HG02973 (cell line): ENCODE data around the gene EOMES.
"Not testable (repeated sequence)": the region's sequence is repeated elsewhere in the genome, so short reads cannot be mapped to it uniquely, and the experiment has no call there.

ENCODE experiments used
- ATAC-seq: cut with Tn5 transposase; IDR thresholded peaks from one replicate; pipeline ENCODE4 v1.9.1; 2021; ENCODE audit warnings: moderate library complexity; ENCODE audit not compliant: unreplicated experiment

Gene EOMES

DNA sequence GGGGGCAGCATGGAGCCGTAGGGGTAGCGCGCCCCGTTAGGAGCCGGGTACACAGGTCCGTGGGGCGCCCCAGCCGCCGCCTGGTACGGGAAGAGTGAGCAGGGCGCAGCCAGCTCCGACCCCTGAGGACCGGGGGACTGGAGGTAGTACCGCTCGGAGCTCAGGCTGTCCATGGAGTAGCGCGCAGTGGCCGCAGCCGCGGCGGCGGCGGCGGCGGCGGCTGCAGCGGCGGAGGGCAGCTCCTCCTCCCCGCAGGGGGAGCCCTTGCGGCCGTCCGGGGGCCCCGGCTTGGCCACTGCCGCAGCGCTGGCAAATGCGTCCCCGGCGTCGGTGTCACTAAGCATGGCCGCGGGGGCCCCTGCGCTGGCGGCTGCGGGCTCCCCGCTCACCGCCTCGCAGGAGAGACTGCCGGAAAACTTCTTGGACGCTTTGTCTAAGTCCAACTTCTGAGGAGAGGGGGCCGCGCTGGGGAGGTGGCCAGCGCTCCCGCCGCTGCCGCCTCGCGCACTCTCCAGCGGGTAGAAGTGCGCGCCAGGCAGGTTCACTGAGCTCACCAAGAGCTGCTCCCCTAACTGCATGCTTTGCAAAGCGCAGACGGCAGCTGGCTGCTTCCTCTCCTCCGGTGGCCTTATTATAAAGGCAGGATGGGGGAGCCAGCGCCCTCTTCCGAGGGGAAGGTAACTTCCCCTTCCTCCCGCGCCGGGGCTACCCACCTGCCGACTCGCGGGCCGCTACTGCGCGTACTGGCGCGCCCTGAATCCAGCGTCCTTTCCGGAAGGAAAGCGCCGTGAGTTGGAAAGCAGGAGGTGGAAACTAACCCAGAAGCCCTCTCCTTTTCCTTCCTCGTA is at the start of gene EOMES:
TSS of gene EOMES (minus strand) at position 607 of the 848 bp plus-strand sequence. CDS start at position 578, 29 bp downstream.
- ATAC-seq: peak; percentile 45

DNA sequence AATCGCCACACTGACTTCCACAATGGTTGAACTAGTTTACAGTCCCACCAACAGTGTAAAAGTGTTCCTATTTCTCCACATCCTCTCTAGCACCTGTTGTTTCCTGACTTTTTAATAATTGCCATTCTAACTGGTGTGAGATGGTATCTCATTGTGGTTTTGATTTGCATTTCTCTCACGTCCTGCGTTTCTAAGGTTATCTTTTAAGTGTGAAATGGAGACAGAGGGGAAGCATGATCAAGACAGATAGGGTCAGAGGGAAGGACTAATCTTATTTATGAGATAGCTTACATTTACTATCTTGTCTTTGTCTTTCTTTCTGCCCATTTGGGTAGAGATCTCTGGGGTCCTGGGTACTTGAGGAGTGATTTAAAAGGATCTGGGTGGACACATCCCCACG is 48.3 kb upstream of the EOMES start:
- not testable (repeated sequence) for ATAC-seq

DNA sequence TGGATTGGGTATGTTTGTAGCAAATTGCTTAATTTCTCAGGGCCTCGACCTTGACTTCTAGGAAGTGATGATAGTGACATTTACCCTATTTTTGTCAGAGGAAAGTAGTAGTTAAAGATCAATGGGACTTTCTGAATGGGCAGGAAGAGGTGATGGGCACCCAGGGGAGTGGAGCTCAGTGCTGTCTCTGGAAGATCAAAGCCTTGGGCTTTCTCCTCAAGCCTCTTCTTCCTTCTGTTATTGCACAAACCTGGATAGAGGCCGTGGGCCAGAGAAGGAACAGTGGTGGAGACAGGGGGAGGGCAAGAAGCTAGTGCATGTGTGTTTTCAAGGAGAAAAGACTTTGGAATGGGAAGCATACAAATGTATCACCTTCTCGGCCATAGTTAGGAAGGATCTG is 44.9 kb upstream of the EOMES start:
- no peak for ATAC-seq

DNA sequence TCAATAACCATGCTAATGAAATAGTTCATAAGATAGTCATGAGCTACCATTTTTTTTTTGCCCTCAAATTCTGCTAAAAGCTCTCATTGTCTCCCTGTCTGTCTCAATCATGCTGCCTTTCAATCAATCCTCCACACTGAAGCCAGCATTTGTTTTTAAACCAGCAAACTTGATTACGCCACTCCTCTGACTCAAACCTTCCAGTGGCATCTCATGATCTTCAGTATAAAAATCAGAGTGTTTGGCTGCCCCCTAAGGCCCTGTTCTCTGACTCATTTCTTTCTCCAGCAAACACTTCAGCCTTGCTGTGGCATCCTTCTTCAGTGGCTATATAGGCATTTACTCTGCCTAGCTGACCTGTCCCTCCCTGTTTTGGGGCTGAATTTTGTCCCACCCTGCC is 36.0 kb upstream of the EOMES start:
- no peak for ATAC-seq

DNA sequence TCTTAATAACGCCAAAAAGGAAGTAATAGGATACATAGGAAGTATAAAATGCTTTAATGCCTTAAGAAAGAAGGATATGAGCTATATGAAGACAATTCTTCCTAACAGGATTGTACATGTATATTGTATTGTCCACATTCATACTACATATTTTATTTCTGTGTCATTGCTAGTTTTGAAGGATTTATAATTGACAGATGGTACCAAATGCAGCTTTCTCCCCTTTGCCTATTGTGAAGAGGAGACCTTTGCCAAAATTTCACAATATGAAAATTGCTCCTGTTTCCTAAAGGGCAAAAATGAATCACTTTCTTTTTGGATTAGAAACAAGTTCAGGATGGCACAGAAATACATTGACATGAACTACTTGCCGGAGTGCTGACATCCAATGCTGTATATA is 34.8 kb upstream of the EOMES start:
- ATAC-seq: no peak

DNA sequence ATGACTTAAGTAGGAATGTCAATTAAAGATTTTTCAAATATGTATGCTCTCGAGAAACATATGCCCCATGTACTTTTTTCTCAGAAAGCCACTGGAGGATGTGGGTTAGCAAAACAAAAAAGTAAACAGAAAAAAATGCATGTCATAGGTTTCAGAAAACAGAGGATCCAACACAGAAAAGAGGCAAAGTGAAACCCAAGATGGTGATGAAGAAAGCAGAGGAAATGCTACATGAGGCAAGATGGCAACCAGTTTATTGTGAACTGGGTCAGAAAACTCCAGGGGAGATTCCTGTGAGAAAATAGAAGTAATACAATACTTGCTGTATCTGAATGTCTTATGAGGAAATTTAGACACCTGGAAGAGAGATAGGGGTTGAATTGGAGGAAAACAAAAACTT is 30.8 kb upstream of the EOMES start:
- no peak for ATAC-seq

DNA sequence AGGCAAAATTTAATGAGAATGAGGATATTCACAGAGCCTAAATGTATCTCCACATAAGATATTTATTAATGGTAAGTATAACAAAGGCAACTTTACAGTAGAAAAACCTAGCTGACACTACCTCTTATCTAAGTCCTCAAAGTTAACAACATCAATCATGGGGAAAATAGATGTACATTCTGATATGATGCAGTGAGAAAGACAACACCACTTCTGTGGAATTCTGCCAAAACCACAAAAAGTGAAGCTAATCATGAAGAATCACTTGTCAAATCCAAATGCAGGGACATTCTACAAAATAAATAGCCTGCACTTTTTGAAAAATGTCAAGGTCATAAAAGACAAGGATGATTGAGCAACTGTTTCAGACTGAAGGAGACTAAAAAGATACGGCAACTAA is 27.5 kb upstream of the EOMES start:
- no peak for ATAC-seq

DNA sequence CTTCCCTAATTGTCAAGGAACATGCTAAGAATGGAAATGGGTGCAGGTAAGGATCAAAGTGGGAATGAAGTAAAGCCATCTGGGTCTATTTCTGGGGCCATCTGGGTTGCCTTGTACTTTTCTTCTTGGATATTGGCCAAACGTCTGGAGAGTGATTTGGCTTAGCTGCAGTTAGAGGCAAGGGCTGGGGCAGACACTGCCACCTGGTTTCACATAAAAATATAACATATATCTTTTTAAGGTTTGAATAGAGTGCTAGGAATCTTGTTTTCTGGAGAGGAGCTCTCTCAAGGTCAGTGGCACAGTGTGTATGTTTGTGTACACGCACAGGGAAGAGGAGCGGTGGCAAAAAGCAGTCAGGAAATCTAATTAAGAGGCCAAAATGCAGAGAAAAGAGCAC is 24.7 kb upstream of the EOMES start:
- no peak for ATAC-seq

DNA sequence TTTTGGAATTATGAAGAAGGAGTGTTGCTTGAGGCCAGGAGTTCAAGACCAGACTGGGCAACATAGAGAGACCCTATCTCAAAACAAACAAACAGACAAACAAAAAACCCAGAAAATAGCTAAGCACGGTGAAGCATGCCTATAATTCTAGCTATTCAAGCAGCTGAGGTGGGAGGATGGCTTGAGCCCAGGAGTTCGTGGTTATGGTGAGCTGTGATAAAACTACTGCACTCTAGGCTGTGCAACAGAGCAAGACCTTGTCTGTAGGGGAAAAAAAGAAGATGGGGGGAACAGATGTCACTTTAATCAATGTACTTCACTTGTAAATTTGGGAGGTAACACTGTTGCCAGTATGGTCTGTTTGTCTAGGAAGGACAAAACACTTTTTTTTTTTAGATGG is 18.7 kb upstream of the EOMES start:
- no peak for ATAC-seq

DNA sequence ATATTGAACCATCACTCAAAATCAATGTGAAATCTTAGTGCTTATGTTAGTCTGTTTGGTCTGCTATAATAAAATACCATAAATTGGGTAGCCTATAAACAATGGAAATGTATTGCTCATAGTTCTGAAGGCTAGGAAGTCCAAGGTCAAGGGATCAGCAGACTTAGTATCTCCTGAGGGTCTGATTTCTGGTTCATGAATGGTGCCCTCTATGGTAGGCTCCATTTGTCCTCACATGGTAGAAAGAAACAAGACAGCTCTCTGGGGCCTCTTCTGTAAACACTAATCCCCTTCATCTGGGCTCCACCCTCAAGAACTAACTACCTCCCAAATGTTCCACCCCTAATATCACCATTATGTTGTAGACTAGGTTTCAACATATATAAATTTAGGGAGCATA is 15.0 kb upstream of the EOMES start:
- ATAC-seq: no peak

DNA sequence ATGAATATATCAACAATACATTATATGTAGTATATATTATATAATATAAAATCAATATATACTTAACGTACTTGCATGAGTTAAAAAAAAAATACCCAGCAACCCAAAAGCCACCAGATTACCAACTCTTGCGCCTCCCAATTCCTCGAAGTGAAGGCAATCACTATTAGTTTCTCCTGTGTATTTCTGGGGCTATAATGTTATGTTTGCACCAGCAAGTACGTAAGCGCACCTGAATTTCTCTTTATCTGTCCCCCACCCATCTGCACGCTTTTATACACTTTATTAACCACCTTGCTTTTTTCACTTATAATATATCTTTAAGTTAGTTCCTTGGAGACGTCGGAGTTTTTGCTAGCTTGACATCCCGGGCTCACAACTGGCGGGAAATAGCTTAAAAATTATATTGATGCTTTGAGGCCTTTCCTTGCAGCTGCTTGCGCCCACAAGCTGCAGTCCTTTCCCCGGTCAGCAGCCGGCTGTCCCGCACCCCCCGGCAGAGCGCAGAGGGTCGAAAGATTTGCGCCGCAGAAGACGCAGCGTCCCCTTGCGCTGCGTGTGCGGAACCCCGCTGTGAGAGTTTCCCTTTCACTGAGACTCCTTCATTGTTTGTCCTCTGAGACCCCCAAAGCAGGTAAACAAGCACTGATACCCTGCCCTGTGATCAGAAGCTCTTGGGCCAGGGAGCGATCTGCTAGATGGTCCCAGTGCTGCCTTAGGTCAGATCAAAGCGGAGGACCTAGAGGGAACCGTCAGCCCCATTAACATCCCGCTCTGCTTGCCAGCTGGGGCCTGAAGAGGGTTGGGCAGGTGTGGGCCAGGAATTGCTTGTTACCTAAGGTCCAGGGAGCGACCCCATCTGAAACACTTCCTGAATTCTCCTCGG is 8.9 kb upstream of the EOMES start:
- no peak for ATAC-seq

DNA sequence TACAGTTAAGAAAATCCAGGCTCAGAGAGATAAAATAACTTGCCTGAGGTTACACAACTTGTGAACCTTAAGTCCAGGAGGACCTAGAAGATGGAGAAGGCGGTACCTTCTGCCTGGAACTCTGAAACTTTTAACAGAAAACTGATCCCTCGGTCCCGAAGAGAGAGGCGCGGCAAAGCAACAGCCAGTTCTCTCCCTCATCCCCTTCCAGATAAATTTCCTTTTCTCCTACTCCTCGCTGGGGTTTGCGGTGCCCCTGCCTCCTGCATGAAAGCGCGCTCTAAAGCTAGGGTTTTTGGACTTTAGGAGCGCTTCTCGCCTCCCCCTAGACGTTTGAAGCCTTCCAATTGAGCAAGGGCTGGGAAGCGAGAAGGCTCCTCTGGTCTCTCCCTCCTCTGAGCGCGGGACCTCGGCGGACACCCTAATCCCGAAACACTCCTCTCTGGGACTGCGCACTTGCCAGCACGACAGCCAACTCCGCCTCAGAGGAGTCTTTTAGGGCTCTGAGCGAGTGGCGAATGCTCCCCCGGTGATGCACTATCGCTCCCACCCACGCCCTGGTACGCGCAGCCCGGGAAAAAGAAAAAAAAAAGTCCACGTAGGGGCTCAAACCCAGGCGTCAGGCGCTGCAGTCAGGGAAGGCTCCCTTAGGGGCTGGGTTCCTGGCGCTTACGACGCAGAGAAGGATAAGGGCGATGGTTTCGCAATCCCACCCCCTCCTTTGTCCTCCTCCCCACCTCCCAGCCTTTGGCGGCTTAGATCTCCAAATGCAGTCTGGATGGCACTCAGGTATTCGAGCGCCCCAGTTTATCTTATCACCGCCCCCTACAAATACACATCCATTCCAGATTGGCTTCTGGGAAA is 7.9 kb upstream of the EOMES start:
- ATAC-seq: no peak

DNA sequence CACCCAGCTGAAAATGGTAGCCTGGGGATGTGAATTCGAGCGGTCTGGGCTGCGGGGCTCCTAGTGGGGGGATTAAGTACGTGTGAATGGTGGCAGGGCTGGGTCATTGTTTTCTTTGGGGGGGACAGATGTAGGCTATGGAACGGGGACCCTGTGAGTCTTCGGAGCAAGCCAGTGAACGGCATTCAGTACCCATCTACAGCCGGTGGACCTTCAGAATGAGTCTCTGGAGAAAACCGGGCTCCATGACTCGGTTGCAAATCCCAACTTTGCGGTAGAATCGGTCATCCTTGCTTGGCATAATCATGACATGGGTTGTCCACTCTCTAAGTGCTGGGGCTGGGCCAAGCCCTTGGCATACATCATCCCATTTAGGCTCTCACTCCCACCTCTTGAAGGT is 7.2 kb upstream of the EOMES start:
- no peak for ATAC-seq

DNA sequence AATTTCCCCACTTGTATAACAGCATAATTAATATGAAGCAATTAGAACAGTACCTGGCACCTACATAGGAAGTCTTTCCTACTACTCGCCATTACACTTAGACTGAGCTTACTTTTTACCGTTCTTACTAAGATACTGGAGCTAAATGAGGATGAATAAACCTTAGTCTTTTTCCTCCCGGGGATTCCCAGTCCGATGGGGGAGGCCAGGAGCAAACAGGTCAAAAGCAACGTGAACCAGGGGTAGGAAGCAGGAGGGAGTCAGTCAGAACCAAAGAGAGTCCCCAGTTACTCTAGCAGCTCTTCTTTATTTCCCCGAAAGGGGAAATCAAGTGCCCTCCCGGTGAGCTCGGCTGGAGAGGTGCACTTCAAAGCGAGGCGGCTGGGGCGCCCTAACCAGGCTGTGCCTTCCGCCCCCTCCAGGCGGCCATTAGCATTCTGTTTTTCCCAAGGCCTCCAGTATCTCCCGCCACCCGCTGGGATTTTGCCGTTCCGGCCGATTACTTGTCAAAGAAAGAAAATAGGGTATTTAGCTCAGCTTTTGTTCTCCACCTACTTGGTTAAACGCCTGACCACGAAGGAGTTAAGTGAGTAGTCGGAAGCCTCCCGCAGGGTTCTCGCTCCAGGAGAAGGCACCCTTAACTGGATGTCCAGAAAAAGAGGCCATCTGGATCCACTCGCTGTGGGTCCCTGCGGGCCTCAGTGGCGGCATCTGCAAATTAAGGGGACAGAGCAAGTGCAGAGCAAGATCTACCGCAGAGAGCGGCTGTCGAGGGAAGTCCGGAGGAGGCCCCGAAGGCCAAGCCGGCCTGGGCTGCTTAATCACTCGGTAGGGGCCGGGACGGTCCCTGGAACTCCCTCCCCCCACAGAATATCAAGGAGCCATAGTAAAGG is 6.3 kb upstream of the EOMES start:
- no peak for ATAC-seq

DNA sequence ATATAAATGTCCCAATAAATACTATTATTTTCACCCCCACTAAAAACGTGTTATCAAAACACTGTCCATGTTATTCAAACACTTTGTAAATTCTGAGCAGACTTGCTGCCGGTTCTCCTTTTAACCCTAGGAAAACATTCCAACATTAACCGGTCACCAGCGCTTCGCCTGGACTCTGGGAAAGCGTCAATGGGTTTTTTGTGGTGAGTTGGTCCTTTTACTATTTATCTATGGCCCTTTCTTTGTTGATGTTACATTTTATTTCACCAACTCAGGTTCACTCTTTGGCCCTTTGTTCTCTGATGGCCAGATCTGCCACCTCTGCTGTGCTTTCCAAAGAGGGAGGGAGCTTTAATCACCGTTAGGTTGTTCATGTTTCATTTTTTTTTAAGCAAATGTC is 4.1 kb upstream of the EOMES start:
- ATAC-seq: no peak

DNA sequence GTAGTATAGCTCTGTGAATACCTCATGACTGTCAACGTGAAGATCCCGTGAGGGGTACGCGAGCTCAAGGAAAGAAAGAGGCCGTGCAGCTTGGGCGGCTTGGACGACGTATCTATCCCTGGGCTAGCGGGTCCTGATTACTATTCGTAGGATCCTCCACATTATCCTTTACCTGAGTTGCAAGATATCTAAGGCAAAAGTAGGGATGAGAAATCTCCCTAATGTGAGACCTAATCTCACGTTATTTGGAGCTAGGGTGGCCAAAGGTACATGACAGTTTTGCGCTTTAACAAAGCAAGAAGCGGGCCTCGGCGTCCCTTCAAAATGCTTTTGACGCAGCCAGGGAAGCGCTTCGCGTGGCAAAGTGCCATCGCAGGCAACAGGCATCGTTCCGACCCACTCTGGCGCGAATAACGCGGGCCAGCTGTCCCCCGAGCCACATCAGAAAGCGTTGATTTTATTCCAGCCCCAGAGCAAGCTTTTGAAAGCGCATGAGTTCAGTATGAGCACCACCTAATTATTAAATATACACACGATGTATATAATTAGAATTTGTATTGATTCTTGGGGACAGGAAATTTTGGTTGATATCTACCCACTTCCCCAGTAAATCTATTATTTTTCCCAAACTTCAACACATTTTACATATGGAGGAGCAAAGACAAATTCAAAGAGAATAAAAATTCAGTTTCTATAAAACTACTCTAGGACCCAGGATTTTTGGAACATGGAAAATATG is 2.5 kb upstream of the EOMES start:
- no peak for ATAC-seq

DNA sequence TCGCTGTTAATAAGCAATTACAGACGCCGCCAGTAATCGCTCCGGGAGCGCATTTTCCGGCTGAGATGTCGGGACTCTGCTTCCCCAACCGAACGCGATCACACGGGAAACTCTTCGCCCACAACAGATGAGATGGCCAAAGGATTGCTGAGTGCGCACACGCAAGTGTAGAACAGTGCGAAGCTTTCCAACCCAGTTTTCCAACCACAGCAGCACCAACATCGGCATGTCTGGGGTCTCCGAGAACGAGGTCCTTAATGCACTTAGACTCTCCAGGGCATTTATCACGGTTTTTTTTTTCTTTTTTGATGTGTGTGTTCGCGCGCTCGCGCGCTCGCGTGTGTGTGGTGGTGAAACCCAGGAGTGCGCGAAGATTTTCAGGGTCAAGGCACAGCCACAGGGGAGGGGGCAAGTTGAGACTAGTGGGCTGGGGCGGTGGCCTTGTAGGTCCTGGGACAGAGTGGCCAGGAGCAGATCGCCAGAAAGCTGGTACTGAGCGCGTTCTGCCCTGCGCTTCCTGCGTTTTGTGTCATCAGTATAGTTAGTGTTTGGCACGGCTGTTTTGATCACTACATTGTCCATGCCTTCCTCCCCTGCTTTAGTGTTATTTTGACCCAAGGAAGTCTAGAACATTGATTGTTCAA is 1.8 kb upstream of the EOMES start:
- no peak for ATAC-seq

DNA sequence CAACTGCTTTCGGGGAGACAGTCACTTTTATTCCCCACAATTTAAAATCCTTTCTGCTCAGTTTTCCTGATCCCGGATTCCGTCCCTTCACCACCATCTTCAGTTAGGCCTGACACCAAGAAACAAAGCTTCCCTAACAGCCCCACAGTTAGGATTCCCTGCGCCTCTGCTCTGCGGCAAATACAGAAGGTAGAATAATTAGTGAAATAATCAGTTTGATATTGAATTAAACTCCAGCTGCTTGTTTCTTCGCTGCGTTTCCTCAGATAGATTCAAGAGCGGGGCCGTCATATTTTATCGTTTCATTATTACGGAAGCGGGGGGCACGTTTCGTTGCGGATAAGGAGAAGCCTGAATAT is 1.3 kb upstream of the EOMES start:
- ATAC-seq: no peak

DNA sequence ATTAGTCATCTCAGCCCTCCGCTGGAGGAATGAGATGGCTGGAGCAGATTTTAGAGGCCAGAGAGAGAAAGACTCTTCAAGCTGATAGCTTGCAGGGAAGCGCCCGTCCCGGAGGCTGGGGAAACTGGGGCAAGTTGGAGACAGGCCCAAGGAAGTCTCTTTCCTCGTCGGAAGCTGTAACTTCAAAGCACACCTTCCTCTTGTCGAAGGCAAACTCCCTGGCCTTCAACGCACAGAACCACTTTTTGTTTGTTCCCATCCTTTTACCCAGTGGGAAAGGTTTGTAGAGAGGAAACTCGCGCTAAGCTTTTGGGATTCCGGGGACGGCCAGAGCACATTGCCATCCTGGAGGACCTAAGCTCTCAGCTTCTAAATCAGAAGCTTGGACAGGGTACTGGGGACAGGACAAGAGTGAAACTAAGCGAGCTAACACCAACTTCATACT is 900 bp upstream of the EOMES start:
- no peak for ATAC-seq
